GM23338 (cell line): ENCODE data around the gene ZNF746. TPM values are rescaled to one million over a fixed set of nuclear protein-coding genes. Genes with fewer than 3 reads are reported as not detected.

Experiments
- ATAC-seq: fragments of 200-7000 bp; cut with Tn5 transposase; 3 replicates; pipeline ENCODE4 v1.9.1; 2020
- DNase-seq: peaks from one replicate; pipeline ENCODE4 v3.0.0-alpha.2; 2015; ENCODE audit warnings: low spot score
- H2AFZ ChIP-seq: fragments of 200-600 bp; sonication (generic); 2 replicates; pipeline ENCODE4 v1.8.0; 2016; ENCODE audit warnings: antibody characterized with exemption, mild to moderate bottlenecking, moderate library complexity
- H3F3A ChIP-seq: fragments of 200-600 bp; sonication (generic); replicated peaks from 2 replicates; pipeline ENCODE4 v1.8.0; 2017; ENCODE audit warnings: antibody characterized with exemption, mixed run types, low read depth
- H3K27ac ChIP-seq: fragments of 200-600 bp; sonication (generic); 2 replicates; pipeline ENCODE4 v1.6.1; 2016; ENCODE audit warnings: low read depth
- H3K27me3 ChIP-seq: fragments of 200-600 bp; sonication (generic); 2 replicates; pipeline ENCODE4 v1.8.0; 2016; ENCODE audit warnings: mild to moderate bottlenecking, mixed run types, moderate library complexity; ENCODE audit not compliant: insufficient read depth
- H3K36me3 ChIP-seq: fragments of 200-600 bp; sonication (generic); 2 replicates; pipeline ENCODE4 v1.8.0; 2016; ENCODE audit warnings: mild to moderate bottlenecking; ENCODE audit not compliant: insufficient read depth
- H3K4me1 ChIP-seq: fragments of 200-600 bp; sonication (generic); 2 replicates; pipeline ENCODE4 v1.8.0; 2016; ENCODE audit warnings: mild to moderate bottlenecking, moderate library complexity; ENCODE audit not compliant: insufficient read depth
- H3K4me2 ChIP-seq: fragments of 200-600 bp; sonication (generic); 2 replicates; pipeline ENCODE4 v1.7.1; 2017; ENCODE audit warnings: mixed run types
- H3K4me3 ChIP-seq: fragments of 200-600 bp; sonication (generic); 2 replicates; pipeline ENCODE4 v1.6.1; 2016; ENCODE audit warnings: mixed run types
- H3K79me2 ChIP-seq: fragments of 200-600 bp; sonication (generic); replicated peaks from 2 replicates; pipeline ENCODE4 v1.8.0; 2017; ENCODE audit warnings: mild to moderate bottlenecking; ENCODE audit not compliant: insufficient read depth
- H3K9me2 ChIP-seq: fragments of 200-600 bp; sonication (generic); 2 replicates; pipeline ENCODE4 v1.8.0; 2017; ENCODE audit not compliant: insufficient read depth
- H4K20me1 ChIP-seq: fragments of 200-600 bp; sonication (generic); replicated peaks from 2 replicates; pipeline ENCODE4 v1.8.0; 2017; ENCODE audit warnings: mild to moderate bottlenecking; ENCODE audit not compliant: insufficient read depth
- H3K27ac Mint-ChIP-seq: 2 replicates; pipeline ENCODE4 v1.8.0; 2020; ENCODE audit warnings: inconsistent platforms, mild to moderate bottlenecking, moderate library complexity, mixed read lengths
- H3K27me3 Mint-ChIP-seq: 3 replicates; pipeline ENCODE4 v1.8.0; 2022; ENCODE audit warnings: low read depth, mild to moderate bottlenecking, moderate library complexity, mixed read lengths, inconsistent platforms; ENCODE audit not compliant: insufficient read depth, poor library complexity
- H3K36me3 Mint-ChIP-seq: 3 replicates; pipeline ENCODE4 v1.8.0; 2021; ENCODE audit warnings: low read depth, mild to moderate bottlenecking, inconsistent platforms, moderate library complexity, mixed read lengths
- H3K4me1 Mint-ChIP-seq: 3 replicates; pipeline ENCODE4 v1.8.0; 2020; ENCODE audit warnings: mild to moderate bottlenecking, inconsistent platforms, mixed read lengths
- H3K4me3 Mint-ChIP-seq: 3 replicates; pipeline ENCODE4 v1.8.0; 2021; ENCODE audit warnings: moderate library complexity, mild to moderate bottlenecking, inconsistent platforms, mixed read lengths
- H3K9me3 Mint-ChIP-seq: 3 replicates; pipeline ENCODE4 v1.8.0; 2020; ENCODE audit warnings: moderate library complexity, mild to moderate bottlenecking, inconsistent platforms, mixed read lengths
- EZH2 ChIP-seq: fragments of 200-600 bp; sonication (generic); IDR thresholded peaks from one replicate; pipeline ENCODE4 v1.8.0; 2017; ENCODE audit warnings: antibody characterized with exemption, mild to moderate bottlenecking, low read depth; ENCODE audit not compliant: unreplicated experiment
- EZH2phosphoT487 ChIP-seq: fragments of 200-600 bp; sonication (generic); IDR thresholded peaks from one replicate; pipeline ENCODE4 v1.8.1; 2018; ENCODE audit warnings: antibody characterized with exemption; ENCODE audit not compliant: unreplicated experiment
- JUNB ChIP-seq: IDR thresholded peaks from one replicate; pipeline ENCODE4 v1.6.1; 2016; ENCODE audit warnings: antibody characterized with exemption; ENCODE audit not compliant: unreplicated experiment
- POLR2AphosphoS5 ChIP-seq: IDR thresholded peaks from 2 replicates; pipeline ENCODE4 v1.6.1; 2016; ENCODE audit warnings: antibody characterized with exemption, low read depth
- STAT1 ChIP-seq: IDR thresholded peaks from one replicate; pipeline ENCODE4 v1.6.1; 2016; ENCODE audit warnings: antibody characterized with exemption; ENCODE audit not compliant: unreplicated experiment
- ZNF114 ChIP-seq: fragments of 250-450 bp; sonication (Bioruptor Pico); IDR thresholded peaks from 2 replicates; pipeline ENCODE4 v1.5.0; 2020; ENCODE audit warnings: mild to moderate bottlenecking, moderate library complexity
- ZNF331 ChIP-seq: fragments of 250-450 bp; sonication (Bioruptor Pico); IDR thresholded peaks from 2 replicates; pipeline ENCODE4 v1.5.0; 2020; ENCODE audit warnings: low read depth, mild to moderate bottlenecking, moderate library complexity
- ZNF462 ChIP-seq: fragments of 250-450 bp; sonication (Bioruptor Pico); IDR thresholded peaks from 2 replicates; pipeline ENCODE4 v1.5.0; 2020; ENCODE audit warnings: mild to moderate bottlenecking, moderate library complexity
- polyA plus RNA-seq: library from polyadenylated mRNA; unstranded; fragments of >200 nt; fragmentation: Nextera tagmentation; extraction: Ambion mirVana; gene quantifications from 2 replicates; pipeline ENCODE4 v1.2.1, GENCODE V29; 2016
- total RNA-seq: library from RNA; depleted of rRNA; stranded (reverse); fragments of >200 nt; shearing (Covaris generic); gene quantifications from 2 replicates; pipeline ENCODE4 v1.2.3, GENCODE V29; 2014
- TF ChIP-seq, protein P1 (sequence below), 2 experiments: fragments of 200-600 bp in 1 of 2; sonication (generic) in 1 of 2; conservative IDR thresholded peaks; 2 replicates each; pipeline versions ENCODE4 v1.5.1 to v1.6.1; 2016 to 2017; ENCODE audit warnings: antibody characterized with exemption in 2 of 2, low read depth in 2 of 2, mild to moderate bottlenecking in 2 of 2, moderate library complexity in 1 of 2
- TF ChIP-seq, protein P2 (sequence below): IDR thresholded peaks from one replicate; pipeline ENCODE4 v1.6.1; 2018; ENCODE audit warnings: antibody characterized with exemption; ENCODE audit not compliant: unreplicated experiment

Gene ZNF746
- total and polyA plus RNA-seq, 2 experiments from 2014 or later, result 10.0 to 18.6 TPM

GRCh38 chr7:149460493-149461277, 36.9 kb downstream of the ZNF746 start, which contains the start of gene ZNF777:
TSS of gene ZNF777 (minus strand) at chr7:149461062. CDS start at chr7:149456022, 5,040 bp downstream.
- TF ChIP-seq, protein P1, sequence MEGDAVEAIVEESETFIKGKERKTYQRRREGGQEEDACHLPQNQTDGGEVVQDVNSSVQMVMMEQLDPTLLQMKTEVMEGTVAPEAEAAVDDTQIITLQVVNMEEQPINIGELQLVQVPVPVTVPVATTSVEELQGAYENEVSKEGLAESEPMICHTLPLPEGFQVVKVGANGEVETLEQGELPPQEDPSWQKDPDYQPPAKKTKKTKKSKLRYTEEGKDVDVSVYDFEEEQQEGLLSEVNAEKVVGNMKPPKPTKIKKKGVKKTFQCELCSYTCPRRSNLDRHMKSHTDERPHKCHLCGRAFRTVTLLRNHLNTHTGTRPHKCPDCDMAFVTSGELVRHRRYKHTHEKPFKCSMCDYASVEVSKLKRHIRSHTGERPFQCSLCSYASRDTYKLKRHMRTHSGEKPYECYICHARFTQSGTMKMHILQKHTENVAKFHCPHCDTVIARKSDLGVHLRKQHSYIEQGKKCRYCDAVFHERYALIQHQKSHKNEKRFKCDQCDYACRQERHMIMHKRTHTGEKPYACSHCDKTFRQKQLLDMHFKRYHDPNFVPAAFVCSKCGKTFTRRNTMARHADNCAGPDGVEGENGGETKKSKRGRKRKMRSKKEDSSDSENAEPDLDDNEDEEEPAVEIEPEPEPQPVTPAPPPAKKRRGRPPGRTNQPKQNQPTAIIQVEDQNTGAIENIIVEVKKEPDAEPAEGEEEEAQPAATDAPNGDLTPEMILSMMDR (conservative IDR thresholded peaks at IDR 0.05; ENCODE audit: low read depth in 2 of 2), result peak; percentile 25 to 57
- TF ChIP-seq ZNF462 (CRISPR knock-in tag) (no peak), ZNF114 (CRISPR knock-in tag) (no peak), JUNB (no peak), POLR2AphosphoS5 (peak; percentile 56), EZH2phosphoT487 (no peak), STAT1 (no peak), EZH2 (peak; percentile 66), ZNF331 (no peak)
- TF ChIP-seq, protein P2, sequence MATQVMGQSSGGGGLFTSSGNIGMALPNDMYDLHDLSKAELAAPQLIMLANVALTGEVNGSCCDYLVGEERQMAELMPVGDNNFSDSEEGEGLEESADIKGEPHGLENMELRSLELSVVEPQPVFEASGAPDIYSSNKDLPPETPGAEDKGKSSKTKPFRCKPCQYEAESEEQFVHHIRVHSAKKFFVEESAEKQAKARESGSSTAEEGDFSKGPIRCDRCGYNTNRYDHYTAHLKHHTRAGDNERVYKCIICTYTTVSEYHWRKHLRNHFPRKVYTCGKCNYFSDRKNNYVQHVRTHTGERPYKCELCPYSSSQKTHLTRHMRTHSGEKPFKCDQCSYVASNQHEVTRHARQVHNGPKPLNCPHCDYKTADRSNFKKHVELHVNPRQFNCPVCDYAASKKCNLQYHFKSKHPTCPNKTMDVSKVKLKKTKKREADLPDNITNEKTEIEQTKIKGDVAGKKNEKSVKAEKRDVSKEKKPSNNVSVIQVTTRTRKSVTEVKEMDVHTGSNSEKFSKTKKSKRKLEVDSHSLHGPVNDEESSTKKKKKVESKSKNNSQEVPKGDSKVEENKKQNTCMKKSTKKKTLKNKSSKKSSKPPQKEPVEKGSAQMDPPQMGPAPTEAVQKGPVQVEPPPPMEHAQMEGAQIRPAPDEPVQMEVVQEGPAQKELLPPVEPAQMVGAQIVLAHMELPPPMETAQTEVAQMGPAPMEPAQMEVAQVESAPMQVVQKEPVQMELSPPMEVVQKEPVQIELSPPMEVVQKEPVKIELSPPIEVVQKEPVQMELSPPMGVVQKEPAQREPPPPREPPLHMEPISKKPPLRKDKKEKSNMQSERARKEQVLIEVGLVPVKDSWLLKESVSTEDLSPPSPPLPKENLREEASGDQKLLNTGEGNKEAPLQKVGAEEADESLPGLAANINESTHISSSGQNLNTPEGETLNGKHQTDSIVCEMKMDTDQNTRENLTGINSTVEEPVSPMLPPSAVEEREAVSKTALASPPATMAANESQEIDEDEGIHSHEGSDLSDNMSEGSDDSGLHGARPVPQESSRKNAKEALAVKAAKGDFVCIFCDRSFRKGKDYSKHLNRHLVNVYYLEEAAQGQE, result no peak
- peaks cover 16% of the 10 kb centered on the region for H3K4me1 Mint-ChIP-seq
- H3K4me3 Mint-ChIP-seq, result peak within 1 kb of the TSS; percentile 79
- H3K9me2 ChIP-seq, result no peaks in the 10 kb centered on the region
- peak within 1 kb of the TSS; percentile 65 for H3K4me3 ChIP-seq
- H3K27me3 Mint-ChIP-seq, result peaks cover 27% of the 10 kb centered on the region
- H3K27me3 ChIP-seq, result peaks cover 65% of the 10 kb centered on the region
- H3K4me2 ChIP-seq, result peak within 1 kb of the TSS; percentile 88
- ATAC-seq (peak; percentile 92), DNase-seq (peak; percentile 88)
- no peaks in the 10 kb centered on the region for H3K9me3 Mint-ChIP-seq
- H3K27ac ChIP-seq, result no peak within 1 kb of the TSS
- 0 out of 2 replicates have a peak, but pooled peaks cover 3% of the 10 kb centered on the region for H3K4me1 ChIP-seq
- H3F3A ChIP-seq, result no peaks in the 10 kb centered on the region
- no peaks in the 10 kb centered on the region for H3K36me3 ChIP-seq
- no peak within 1 kb of the TSS for H3K27ac Mint-ChIP-seq
- 0 out of 2 replicates have a peak, but pooled peaks cover 4% of the 10 kb centered on the region for H3K79me2 ChIP-seq
- H3K36me3 Mint-ChIP-seq, result peaks cover under 1% of the 10 kb centered on the region; the same call in 2 of the 3 replicates
- peak within 1 kb of the TSS; percentile 99 for H2AFZ ChIP-seq
- peaks cover 13% of the 10 kb centered on the region for H4K20me1 ChIP-seq
